Prostate gland (tissue), 2 donors: ENCODE measurements around the gene LIPT2. TPM values are rescaled to one million over a fixed set of nuclear protein-coding genes. Genes with fewer than 3 reads are reported as not detected.

ENCODE experiments used
- DNase-seq: peaks from one replicate; pipeline ENCODE4 v3.0.0-alpha.2; 2019; ENCODE audit warnings: low spot score
- H3K27ac ChIP-seq, 2 donors: fragments of 200-600 bp; sonication (generic); 2 replicates each; pipeline ENCODE4 v1.5.1; 2017 to 2019
- H3K27me3 ChIP-seq: fragments of 200-600 bp; sonication (generic); replicated peaks from 2 replicates; pipeline ENCODE4 v1.5.1; 2019; ENCODE audit not compliant: insufficient read depth
- H3K36me3 ChIP-seq, 2 donors: fragments of 200-600 bp; sonication (generic); 1 replicate in 1 of 2; 2 replicates in 1 of 2; pipeline versions ENCODE4 v1.5.1 to v1.8.1; 2017 to 2019
- H3K4me1 ChIP-seq: fragments of 200-600 bp; sonication (generic); replicated peaks from 2 replicates; pipeline ENCODE4 v1.5.1; 2019
- H3K4me3 ChIP-seq, 2 donors: fragments of 200-600 bp; sonication (generic); 2 replicates each; pipeline ENCODE4 v1.5.1; 2017 to 2019
- H3K9me3 ChIP-seq: fragments of 200-600 bp; sonication (generic); 2 replicates; pipeline ENCODE4 v1.5.1; 2017
- CTCF ChIP-seq, 4 experiments: fragments of 200-600 bp in 2 of 4; fragments of 450-650 bp in 2 of 4; sonication (generic) in 2 of 4; IDR thresholded peaks; 1 replicate in 3 of 4; 2 replicates in 1 of 4; pipeline ENCODE4 v1.5.1; 2016 to 2019; ENCODE audit warnings: antibody characterized with exemption in 4 of 4, mild to moderate bottlenecking in 2 of 4, moderate library complexity in 2 of 4
- POLR2A ChIP-seq: fragments of 450-650 bp; IDR thresholded peaks from one replicate; pipeline ENCODE4 v1.6.1; 2016; ENCODE audit warnings: antibody characterized with exemption, mild to moderate bottlenecking
- POLR2AphosphoS5 ChIP-seq: sonication (generic); formaldehyde crosslinking; IDR thresholded peaks from one replicate; pipeline ENCODE4 v1.6.1; 2017; ENCODE audit warnings: antibody characterized with exemption
- WGBS: methylation state at CpG from one replicate; pipeline ENCODE4 v1.1.5; 2018; 5-methylcytosine and 5-hydroxymethylcytosine counted together
- intact Hi-C: fragments of 100-400 bp; cut with DNase I; formaldehyde crosslinking; loops from one replicate; pipeline ENCODE4 v1.14.2; 2022
- total RNA-seq, 2 donors: library from RNA; depleted of rRNA; stranded (reverse); fragments of >200 nt; gene quantifications; one replicate each; pipeline ENCODE4 v1.1.0, GENCODE V29; 2016

The LIPT2 gene
- total RNA-seq, 2 donors from 2014 or later: 17.5 to 25.4 TPM

DNA sequence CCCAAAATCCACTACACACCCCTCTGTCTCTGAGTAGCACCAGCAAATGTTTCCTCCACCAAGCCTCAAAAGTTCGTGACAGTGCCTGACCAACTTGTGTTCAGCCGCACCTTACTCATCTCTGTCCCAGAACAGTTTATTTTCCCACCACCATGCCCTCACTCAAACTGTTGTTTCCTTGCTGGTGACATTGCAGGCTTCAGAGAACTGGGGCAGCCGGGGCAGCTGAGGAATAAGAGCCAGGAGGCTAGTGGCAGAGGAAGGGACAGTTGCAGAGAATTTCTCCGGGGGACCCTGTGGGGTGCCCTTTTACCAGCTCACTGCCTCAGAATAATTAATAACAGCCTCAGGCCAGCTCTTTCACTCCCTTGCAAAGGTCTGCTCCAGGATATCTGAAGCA lies 25.5 kb downstream of the LIPT2 start:
- H3K27me3 ChIP-seq: no peaks in the 10 kb centered on the region
- 75% methylated on average over 4 of the region's 4 CpGs for WGBS
- no peaks in the 10 kb centered on the region for H3K36me3 ChIP-seq
- peak overlapping the region in 1 of 2 donors; percentile 19 for H3K27ac ChIP-seq
- intact Hi-C loops: no loop called here
- no peaks in the 10 kb centered on the region for H3K4me1 ChIP-seq
- no peaks in the 10 kb centered on the region for H3K9me3 ChIP-seq
- no peak for DNase-seq
- H3K4me3 ChIP-seq: no peak overlapping the region
- TF ChIP-seq POLR2AphosphoS5: no peak
- no peak for TF ChIP-seq POLR2A
- no peak for TF ChIP-seq CTCF (IDR thresholded peaks at IDR 0.05)

DNA sequence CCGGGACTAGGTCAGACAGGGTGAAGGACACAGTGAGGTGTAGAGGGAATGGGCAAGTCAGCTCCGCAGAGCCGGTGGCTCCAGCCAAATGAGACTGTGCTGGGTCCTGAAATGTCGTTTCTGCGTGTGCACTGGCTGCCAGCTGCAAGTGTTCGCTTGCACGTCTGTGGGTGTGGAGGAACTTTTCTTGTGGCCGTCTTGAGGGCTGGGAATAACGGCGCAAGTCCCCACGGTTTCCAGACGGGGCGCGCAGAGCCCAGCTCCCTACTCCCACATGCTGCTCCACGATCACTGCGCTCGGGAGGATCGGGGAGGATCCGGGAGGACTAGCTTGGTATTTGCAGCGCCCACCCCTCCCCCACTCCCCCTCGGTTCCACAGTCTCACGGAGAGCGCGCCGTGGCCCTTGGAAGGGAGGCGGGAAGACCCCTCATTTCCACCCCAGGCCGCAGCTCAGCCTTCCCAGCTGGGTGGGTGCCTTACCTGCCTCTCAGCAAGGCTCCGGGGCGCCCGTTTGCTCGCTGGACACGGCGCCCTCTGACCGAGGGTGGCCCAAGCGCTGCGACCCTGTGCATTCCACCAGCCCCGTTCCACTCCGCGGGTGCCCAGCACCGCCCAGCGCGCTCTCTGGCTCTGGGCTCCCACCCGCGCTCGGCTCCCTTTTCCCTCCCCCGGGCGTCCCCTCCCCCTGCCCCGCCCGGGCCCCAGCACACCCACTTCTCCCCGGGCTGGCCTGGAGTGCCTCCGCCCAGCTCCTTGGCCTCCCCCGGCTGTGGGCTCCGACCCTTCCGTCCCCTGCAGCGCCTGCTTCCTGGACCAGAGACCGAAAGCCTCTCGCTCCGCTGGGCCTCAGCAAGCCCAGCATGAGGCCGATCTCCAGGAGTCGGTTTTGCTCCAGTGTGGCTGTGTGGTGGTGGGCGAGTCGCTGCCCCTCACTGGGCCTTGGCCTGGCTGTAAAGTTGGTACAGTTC lies 26.3 kb downstream of the LIPT2 start, which contains the start of gene KCNE3:
TSS of gene KCNE3 (minus strand) at position 634 of the 970 bp plus-strand sequence. CDS start 9,986 bp downstream, outside the sequence.
- intact Hi-C loops: no loop called here
- 5% methylated on average over 60 of the region's 62 CpGs for WGBS
- no peak for TF ChIP-seq POLR2A
- TF ChIP-seq CTCF (IDR thresholded peaks at IDR 0.05): no peak
- no peak for TF ChIP-seq POLR2AphosphoS5
- Histone ChIP-seq H3K4me3 (peak within 1 kb of the TSS; percentile 57 to 58), H3K9me3 (no peaks in the 10 kb centered on the region), H3K27me3 (no peaks in the 10 kb centered on the region), H3K4me1 (no peaks in the 10 kb centered on the region), H3K27ac (peak within 1 kb of the TSS; percentile 61 to 80), H3K36me3 (no peaks in the 10 kb centered on the region)
- DNase-seq: no peak

GRCh38 chr11:74465291-74465708 lies 28.2 kb downstream of the LIPT2 start:
- Histone ChIP-seq H3K36me3 (no peaks in the 10 kb centered on the region), H3K27me3 (no peaks in the 10 kb centered on the region), H3K27ac (no peak overlapping the region), H3K4me1 (no peaks in the 10 kb centered on the region), H3K9me3 (no peaks in the 10 kb centered on the region), H3K4me3 (no peak overlapping the region)
- DNase-seq: no peak
- intact Hi-C loops: no loop called here
- 54% methylated on average over 2 of the region's 2 CpGs for WGBS
- no peak for TF ChIP-seq POLR2A
- TF ChIP-seq POLR2AphosphoS5: no peak

GRCh38 chr11:74464746-74465145 lies 28.8 kb downstream of the LIPT2 start:
- Histone ChIP-seq H3K4me3 (no peak overlapping the region), H3K27me3 (no peaks in the 10 kb centered on the region), H3K27ac (no peak overlapping the region), H3K36me3 (no peaks in the 10 kb centered on the region), H3K9me3 (no peaks in the 10 kb centered on the region), H3K4me1 (no peaks in the 10 kb centered on the region)
- intact Hi-C loops: no loop called here
- no peak for TF ChIP-seq POLR2A
- no peak for TF ChIP-seq POLR2AphosphoS5
- no peak for TF ChIP-seq CTCF (IDR thresholded peaks at IDR 0.05)
- WGBS: 100% methylated on average over 1 of the region's 1 CpG
- DNase-seq: no peak

- intact Hi-C loops: no loop called here
- no peak overlapping the region for H3K27ac ChIP-seq
- no peaks in the 10 kb centered on the region for H3K36me3 ChIP-seq
- DNase-seq: no peak
- no peaks in the 10 kb centered on the region for H3K4me1 ChIP-seq
- H3K4me3 ChIP-seq: no peak overlapping the region
- no peaks in the 10 kb centered on the region for H3K27me3 ChIP-seq
- no peaks in the 10 kb centered on the region for H3K9me3 ChIP-seq
- TF ChIP-seq POLR2A (no peak), POLR2AphosphoS5 (no peak), CTCF (IDR thresholded peaks at IDR 0.05) (no peak)
- 94% methylated on average over 1 of the region's 1 CpG for WGBS
Observed at GRCh38 chr11:74463216-74463615, 30.3 kb downstream of the LIPT2 start.
